Stimulated activated CD8-positive, alpha-beta memory T cell treated with anti-CD3 and anti-CD28 coated beads, Interleukin-7, amount 100 ng/mL, for 1 hour (primary cell): ENCODE measurements around the gene CKAP2L.
"Not testable (repeated sequence)": the region's sequence is repeated elsewhere in the genome, so short reads cannot be mapped to it uniquely, and the experiment has no call there.

Experiments used
- DNase-seq, 2 donors: peaks; one replicate each; pipeline ENCODE4 v3.0.0-alpha.2; 2020; ENCODE audit warnings: low read depth in 2 of 2

Gene CKAP2L

GRCh38 chr2:112726487-112727190 is 37.8 kb downstream of the CKAP2L start:
- DNase-seq: peak; percentile 68 to 70

DNA sequence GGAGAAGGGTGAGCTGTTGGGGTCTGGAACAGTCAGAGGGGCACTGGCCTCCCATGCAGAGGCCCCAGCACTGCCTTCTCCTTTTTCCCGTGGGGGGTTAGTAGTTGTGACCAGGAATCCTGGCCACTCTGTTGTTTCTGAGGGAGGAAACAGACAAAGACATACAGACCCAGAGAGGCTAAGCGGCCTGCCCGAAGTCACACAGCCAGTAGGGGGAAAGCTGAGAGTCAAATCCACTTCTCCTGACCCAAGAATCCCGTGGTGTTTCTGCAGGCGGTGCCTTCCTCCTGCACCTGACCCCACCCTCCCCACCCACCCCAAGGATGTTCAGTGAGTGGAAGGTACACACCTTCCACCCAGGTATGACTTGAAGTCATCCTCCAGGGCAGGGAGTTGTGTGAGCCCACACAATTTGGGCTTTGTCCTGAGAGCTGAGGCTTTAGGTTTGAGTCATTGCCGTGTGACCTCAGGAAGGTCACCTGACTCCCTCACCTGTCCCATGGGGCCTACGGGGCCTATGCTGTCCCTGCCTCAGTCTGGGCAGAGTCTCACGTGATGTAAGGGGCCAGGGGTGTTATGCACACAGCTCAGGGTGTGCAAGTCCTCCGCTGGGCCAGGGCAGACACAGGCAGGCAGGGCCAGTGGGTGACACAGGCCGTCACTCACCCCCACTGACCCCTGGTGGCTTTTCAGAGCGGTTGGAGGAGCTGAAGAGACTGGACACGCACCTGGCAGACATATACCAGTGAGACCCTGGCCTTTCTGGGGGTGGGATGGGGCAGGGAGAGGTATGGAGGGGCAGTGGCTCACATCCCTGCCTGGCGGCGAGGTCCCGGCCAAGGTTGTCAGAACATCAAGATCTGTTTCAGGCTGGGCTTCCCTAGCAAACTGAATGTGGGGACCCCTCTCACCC is 38.6 kb downstream of the CKAP2L start:
- DNase-seq: no peak

DNA sequence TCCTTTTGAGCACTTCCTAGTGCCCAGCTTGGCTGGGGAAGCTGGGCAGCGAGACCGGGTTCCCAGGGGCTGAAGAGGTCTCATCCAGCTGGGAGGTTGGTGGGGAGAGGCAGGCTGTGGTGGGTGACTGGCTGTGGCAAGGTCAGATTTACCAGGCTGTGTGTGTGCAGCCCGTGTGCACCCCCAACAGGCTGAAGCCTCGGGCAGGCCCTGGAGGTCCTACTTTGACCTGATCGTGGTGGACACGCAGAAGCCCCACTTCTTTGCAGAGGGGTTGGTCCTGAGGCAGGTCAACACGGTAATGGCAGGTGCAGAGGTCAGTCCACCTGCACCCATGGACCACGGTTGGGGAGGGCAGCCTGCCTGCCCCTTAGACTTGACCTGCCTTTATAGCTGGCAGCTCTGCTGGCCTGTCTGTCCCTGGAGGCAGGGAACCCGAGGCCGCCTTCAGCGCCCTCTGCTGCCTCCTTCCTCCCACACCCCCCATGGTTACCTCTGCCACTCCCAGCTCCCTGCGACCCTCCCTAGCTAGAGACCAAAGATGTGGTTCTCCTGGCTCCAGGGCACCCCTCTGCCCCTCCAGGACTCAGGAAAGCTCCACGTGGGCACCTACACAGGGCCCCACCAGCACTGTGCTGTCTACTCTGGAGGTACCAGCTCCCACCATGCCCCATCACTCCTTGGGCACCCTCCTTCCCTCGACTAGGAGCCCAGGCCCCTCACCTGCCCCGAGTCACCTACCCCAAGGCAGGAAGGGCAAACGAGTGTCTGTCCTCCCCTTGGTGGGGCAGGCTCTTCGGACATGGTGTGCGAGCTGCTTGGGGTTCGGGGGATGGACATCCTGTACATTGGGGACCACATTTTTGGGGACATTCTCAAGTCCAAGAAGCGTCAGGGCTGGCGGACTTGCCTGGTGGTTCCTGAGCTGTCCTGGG is 39.6 kb downstream of the CKAP2L start:
- no peak for DNase-seq

- no peak for DNase-seq
Measured at GRCh38 chr2:112723995-112724394, 40.4 kb downstream of the CKAP2L start.

- DNase-seq: no peak
Measured at GRCh38 chr2:112723547-112723940, 40.9 kb downstream of the CKAP2L start.

GRCh38 chr2:112722816-112723546 is 41.4 kb downstream of the CKAP2L start:
- no peak for DNase-seq

DNA sequence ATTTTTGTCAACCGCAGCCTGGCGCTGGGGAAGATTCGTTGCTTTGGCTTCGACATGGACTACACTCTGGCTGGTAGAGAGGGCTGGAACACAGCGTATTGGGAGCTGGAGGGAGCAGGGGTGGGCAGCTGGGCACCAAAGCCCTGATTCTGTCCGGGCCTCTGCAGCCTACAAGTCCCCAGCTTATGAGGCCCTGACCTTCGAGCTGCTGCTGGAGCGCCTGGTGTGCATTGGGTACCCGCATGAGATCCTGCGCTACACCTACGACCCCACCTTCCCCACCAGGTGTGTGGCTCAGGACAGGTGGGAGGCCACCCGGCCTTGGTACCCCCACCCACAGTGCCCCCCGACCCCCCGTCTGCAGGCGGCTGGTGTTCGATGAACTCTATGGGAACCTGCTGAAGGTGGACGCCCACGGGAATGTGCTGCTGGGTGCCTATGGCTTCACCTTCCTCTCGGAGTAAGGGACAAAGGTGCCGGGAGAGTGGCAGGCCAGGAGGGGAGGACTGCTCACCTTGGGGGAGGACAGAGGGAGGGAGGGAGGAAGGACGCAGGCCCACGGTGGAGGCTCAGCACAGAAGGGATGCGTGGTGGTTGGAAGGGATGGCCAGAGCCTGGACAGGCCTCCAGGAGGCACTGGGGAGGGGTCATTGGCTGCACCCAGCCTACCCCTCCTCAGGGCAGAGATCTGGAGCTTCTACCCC is 42.4 kb downstream of the CKAP2L start:
- no peak for DNase-seq

GRCh38 chr2:112720785-112721184 is 43.6 kb downstream of the CKAP2L start, which contains the start of gene NT5DC4:
NT5DC4 (plus strand) TSS chr2:112721020; CDS start chr2:112721080, 60 bp downstream.
- no peak for DNase-seq

DNA sequence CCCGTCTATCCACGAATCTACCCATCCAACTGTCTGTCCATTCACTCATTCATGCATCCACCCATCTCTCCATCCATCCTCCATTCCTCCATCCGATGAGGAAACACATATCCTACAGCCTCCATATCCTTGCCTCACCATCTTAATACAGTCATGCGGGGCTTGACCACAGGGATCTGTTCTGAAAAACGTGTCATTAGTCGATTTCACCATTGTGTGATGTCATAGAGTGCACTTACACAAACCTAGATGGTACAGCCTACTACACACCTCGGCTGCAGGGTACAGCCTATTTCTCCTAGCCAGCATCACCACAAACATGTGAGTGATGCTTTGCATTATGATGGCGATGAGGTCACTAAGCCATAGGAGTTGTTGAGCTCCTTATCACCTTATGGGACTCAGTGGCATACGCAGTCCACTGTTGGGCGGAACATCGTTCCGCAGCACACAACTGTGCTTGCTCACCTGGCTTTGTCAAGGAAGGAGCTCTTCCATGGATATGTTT is 45.5 kb downstream of the CKAP2L start:
- DNase-seq: no peak

GRCh38 chr2:112716826-112717352 is 47.5 kb downstream of the CKAP2L start:
- not testable (repeated sequence) for DNase-seq

- DNase-seq: not testable (repeated sequence)
Measured at GRCh38 chr2:112716094-112716493, 48.3 kb downstream of the CKAP2L start.

DNA sequence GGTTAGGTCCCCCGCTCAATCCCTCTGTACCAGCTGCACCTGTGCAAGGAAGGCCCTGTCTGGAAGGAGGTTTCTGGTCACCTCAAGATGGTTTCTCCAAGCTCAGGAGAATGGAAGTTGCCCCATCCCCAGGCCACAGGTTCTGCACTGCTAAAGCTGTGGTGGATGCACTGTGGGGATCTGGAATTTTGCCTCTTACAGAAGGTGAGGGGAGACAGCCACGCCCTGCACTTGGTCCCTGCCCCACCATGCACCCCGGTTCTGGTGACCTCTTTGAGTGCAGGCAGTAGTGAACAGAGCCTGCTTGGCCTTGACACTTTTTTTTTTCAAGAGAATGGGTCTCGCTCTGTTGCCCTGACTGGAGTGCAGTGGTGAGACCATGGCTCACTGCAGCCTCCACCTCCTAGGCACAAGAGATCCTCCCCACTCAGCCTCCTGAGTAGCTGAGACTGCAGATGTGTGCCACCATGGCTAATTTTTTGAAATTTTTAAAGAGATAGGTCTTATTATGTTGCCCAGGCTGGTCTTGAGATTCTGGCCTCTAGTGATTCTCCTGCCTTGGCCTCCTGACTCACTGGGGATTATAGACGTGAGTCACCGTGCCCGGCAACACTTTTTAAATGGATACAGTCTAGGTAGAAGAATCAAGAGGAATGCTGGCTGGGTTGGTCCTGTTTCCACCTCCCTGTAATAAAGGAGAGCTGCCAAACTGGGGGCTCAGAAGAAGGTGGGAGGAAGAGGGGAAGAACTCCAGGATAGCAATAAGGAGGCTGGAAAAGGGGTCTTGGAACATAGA is 49.4 kb downstream of the CKAP2L start:
- no peak for DNase-seq

DNA sequence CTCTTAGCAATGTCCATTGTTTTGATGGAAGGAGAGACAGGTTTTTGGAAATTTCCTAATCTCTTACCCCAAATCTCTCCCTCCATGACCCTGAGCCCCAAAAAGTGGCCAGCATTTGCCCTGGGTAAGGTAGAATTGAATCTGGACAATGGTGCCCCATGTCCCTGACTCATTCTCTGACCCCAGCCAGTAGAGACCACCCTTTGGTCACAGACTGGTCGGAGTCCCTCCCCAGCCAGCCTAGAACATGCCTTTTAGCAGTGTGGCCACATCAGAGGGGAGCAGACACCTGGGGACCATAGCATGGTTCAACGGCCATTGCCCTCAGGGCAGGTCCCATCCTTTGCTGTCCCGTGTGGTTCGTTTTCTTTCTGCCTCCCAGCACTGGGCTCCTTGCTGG is 50.1 kb downstream of the CKAP2L start:
- DNase-seq: no peak

DNA sequence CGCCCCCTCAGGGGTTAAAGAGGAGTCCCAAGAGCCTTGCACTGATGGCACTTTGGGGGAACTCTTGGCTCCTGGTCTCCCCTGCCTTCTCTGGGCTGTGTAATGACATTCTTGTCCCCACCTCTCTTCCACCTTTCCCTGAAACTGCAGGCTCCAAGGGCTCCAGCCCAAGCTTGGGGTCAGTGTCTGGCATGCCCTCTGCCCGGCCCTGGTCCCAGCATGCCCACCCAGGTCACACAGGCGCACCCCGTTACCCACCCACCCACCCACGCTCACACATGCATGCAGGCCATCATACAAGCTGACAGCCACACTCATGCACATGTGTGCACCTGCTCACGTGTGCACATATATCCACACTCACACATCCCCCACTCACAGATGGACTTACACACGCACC is 50.5 kb downstream of the CKAP2L start:
- no peak for DNase-seq

DNA sequence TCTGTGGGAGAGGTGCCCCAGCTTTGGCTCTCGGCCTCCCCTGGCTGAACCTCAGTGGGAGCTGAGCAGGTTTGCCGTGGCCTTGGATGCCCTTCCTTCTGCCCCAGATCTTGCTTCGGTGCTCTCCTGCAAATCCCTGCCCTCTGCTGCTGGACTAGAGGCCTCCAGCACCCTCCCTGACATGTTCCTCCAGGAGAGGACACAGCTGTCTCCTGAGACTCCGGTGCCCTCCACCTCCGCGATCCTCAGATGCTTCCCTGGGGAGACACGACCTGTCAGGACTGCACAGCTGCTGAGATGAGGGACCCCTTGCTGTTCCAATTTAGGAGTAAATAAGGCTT is 50.9 kb downstream of the CKAP2L start:
- no peak for DNase-seq

DNA sequence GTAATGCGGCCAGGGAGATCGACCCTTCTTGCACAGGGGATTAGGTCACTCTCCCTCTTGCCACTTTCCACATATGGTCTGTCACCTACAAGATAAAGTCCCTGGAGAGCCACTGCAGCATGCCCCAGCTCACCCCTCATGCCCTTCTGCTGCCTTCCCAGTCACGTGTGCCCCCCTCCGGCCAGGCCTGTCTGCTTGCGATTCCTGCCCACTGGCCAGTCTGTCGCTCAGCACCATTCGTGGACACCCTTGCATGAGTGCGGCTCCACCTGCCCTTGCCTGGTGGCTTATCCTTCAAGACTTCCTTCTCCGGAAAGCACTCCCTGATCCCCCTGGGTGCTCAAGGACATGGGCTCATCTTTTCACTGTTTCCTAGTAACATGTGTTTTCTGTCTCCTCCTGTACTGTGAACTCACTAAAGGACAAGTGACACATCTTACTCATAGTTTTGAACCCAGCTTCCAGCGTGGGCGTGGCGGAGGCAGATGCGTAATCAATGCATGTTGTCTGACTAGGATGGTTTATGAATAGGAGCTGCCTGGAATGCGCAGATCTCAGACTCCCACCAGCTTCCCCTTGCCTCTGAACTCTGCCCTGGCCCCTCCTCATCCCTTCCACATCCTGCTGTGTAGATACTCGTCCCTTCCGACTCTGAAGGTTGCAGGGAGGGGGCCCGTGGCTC is 51.4 kb downstream of the CKAP2L start:
- no peak for DNase-seq

DNA sequence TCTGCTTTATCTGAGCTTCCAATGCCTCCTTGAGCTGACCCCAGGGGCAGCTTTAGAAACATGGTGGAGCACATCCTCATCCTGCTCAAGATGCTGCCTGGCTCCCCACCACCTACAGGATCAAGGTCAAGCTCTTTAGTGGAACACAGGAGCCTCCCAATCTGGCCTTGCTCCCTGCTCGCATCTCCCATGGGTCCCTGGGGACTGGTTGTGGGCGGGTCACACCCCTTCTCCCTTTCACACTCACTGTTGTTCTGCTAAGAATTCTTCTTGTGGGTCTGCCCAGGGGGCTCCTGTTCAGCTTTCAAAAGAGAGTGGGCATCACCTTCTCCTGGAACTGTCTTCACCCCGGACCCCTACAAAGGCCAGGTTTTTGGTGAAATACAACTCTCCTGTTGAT is 51.9 kb downstream of the CKAP2L start:
- no peak for DNase-seq

DNA sequence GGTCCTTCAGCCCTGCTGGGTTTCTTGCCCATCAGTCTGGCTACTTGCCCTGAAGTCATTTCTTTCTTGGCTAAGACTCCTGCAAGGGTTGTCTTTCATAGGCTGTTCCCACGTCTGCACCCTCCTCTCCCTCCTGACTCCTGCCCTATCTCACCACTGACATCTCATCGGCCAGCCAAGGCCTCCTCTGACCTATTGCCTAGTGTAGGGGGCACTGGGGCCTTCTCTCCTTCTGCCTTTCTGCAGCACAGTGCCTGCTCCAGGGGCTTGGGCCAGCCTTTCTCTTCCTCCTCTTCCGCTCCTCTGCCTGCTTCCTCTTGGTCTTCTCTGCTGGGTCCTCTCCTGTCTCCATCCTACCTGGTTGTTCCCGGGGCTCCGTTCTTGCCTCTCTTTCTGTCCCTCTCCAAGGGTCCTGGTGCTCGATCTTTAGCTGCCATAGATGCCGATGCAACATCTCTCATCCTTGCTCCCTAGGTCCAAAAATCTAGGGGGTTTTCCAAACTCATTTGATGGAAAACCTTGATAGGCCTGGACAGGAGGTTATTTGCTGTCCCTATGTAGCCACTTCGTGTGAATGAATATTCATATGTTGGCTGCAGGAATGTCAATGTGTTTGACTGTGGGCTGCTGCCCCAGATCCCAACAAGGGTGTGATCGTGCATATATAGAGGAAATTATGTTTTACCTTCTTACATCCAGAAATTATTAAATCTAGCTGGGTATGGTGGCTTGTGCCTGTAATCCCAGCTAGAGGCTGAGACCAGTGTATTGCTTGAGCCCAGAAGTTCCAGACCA is 53.3 kb downstream of the CKAP2L start:
- DNase-seq: no peak
